Measurements from ENCODE around the gene SPHK2. TPM values are rescaled to one million over a fixed set of nuclear protein-coding genes. Genes with fewer than 3 reads are reported as not detected.

SPHK2 gene
- polyA plus RNA-seq, 3 donors: 15.9 to 24.6 (median 17.8) TPM

DNA sequence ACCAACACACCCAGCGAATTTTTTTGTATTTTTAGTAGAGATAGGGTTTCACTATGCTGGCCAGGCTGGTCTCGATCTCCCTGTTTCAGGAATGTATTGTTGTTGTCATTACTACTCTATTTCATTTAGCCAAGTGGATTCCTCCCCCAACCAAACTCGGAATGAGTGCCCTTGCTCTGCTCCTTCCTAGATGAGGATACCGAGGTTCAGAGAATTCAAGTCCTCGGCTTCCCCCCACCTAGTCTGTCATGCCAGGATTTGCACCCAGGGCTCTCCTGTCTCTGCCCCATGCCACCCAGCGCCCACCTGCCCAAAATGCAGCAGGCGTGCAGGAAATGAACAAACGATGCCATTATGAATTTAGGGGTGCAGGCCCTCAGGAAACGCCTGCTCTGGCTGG, 16.3 kb upstream of the SPHK2 start:
- DNase-seq (ENCODE audit: low read depth in 3 of 3, low spot score in 2 of 3): no peak

DNA sequence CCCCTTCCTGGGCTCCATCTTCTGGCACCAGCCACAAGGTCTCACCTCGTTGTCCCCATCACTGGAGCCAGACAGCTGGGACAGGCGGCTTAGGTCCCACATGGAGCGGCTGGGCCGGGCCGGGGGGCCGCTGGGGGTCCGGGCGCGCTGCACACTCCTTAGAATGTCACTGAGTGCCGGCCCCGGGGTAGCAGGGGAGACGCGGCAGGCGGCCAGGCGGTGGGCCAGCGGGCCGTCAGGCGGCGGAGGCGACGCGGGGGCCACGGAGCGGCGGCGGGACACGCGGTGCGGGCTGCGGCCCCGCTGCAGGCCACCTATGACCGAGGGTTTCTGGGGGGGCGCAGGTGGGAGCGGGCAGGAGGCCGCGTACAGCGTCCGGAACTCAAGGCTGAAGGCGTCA, 15.9 kb upstream of the SPHK2 start:
- DNase-seq (ENCODE audit: low read depth in 3 of 3, low spot score in 2 of 3): no peak

DNA sequence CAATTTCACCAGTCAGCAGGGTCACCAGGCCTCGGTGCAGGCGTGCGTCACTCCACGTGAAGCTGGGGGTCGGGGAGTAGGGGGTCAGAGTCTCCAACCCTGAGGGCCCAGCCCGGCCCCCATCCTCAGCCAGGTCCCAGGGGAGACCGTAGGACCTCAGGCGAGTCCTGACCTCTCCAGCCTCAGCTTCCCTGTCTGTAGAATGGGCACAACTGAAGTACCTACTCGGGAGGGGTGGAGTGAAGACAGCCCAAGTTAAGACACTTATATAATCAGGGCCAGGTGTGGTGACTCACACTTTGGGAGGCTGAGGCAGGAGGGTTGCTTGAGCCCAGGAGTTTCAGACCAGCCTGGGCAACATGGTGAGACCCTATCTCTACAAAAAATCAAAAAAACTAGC, 15.5 kb upstream of the SPHK2 start:
- no peak for DNase-seq (ENCODE audit: low read depth in 3 of 3, low spot score in 2 of 3)

DNA sequence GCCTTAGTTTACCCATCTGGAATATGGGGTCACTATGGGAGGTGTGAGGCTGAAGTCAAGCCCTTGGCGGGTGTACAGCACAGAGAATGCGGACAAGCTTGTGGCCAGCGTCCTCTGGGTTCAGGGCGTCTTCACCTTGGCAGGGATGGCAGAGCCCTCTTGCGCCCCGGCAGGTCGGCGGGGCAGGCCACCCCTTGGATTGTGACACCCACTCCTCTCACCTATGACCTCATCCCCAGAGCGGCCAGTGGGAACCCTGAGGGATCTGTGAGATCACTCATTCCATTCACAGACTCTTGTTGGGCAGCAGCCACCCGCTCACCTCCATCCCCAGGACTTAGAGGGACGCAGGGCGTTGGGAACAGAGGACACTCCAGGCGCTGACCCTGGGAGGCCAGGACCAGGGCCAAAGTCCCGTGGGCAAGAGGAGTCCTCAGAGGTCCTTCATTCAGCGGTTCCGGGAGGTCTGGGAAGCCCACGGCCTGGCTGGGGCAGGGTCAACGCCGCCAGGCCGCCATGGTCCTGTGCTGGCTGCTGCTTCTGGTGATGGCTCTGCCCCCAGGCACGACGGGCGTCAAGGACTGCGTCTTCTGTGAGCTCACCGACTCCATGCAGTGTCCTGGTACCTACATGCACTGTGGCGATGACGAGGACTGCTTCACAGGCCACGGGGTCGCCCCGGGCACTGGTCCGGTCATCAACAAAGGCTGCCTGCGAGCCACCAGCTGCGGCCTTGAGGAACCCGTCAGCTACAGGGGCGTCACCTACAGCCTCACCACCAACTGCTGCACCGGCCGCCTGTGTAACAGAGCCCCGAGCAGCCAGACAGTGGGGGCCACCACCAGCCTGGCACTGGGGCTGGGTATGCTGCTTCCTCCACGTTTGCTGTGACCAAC, 12.6 kb upstream of the SPHK2 start, which contains the start of gene SPACA4:
Gene SPACA4 (plus strand): TSS at position 280 of the 896 bp plus-strand sequence. CDS start 237 bp downstream, at position 517.
- no peak for DNase-seq (ENCODE audit: low read depth in 3 of 3, low spot score in 2 of 3)

DNA sequence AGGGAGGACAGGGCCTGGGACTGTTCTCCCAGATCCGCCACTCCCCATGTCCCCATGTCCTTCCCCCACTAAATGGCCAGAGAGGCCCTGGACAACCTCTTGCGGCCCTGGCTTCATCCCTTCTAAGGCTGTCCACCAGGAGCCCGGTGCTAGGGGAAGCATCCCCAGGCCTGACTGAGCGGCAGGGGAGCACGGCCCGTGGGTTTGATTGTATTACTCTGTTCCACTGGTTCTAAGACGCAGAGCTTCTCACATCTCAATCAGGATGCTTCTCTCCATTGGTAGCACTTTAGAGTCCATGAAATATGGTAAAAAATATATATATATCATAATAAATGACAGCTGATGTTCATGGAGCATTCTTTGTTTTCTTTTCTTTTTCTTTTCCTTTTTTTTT, 11.9 kb upstream of the SPHK2 start:
- DNase-seq (ENCODE audit: low read depth in 3 of 3, low spot score in 2 of 3): no peak

DNA sequence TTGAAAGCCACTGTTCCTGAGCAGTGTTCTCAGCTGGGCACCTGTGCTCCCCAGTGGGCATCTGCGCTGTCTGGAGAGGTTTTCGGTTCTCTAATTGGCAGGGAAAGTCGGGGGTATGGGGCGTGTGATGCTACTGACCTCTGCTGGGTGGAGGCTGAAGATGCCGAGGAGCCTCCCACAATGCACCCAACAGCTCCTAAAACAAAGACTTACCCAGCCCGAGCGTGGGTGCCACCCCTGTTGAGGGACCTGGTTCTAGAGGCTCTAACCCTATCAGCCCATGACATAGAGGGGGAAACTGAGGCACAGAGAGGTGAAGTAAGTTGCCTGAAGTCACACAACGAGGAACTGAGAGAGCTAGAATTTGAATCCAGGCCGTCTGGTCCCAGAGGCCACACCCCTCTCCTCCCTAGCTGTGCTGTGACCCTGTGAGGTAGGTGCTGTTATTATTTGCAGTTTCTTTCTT, 10.5 kb upstream of the SPHK2 start:
- no peak for DNase-seq (ENCODE audit: low read depth in 3 of 3, low spot score in 2 of 3)

DNA sequence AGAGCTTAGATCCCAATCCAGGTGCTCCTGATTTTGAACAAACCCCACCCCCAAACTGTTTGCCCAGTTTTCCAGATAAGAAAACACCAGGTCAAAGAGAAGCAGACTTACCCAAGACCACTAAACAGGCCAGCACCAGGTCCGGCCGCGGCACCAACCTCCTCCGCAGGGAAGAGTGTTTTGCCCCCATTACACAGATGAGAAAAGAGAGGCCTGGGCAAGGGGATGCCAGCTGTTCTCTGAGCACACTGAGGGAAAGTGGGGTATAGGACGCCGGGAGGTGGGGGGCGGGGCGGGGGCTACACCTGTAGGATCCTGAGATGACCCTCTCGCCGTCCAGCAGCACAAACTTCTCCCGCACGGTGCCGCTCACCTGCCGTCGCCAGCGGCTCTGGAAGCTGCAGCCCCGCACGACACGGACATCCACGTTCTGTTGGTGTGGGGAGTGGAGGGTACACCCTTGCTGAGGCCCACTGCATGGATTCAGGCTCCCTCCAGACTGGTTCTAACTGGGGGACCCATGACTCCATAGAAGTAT, 9.7 kb upstream of the SPHK2 start:
- no peak for DNase-seq (ENCODE audit: low read depth in 3 of 3, low spot score in 2 of 3)

DNA sequence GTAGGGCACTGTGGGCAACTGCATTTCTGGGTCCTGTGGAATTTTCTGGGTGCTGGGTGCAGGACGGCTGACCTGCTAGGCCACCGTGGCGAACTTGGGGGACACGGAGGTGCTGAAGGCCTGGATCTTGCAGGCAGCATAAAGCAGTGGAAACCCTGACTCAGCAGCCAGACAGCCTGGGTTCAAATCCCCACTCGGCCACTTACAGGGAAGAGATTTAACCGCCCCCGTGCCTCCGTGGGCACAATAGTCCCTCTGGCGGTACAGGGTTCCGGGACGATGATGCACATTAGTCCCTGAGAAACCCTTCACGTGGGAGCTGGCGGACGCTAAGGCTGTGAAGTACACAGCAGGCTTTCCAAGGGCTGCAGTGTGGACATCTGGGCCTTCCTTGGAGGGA, 7.4 kb upstream of the SPHK2 start:
- DNase-seq (ENCODE audit: low read depth in 3 of 3, low spot score in 2 of 3): no peak

DNA sequence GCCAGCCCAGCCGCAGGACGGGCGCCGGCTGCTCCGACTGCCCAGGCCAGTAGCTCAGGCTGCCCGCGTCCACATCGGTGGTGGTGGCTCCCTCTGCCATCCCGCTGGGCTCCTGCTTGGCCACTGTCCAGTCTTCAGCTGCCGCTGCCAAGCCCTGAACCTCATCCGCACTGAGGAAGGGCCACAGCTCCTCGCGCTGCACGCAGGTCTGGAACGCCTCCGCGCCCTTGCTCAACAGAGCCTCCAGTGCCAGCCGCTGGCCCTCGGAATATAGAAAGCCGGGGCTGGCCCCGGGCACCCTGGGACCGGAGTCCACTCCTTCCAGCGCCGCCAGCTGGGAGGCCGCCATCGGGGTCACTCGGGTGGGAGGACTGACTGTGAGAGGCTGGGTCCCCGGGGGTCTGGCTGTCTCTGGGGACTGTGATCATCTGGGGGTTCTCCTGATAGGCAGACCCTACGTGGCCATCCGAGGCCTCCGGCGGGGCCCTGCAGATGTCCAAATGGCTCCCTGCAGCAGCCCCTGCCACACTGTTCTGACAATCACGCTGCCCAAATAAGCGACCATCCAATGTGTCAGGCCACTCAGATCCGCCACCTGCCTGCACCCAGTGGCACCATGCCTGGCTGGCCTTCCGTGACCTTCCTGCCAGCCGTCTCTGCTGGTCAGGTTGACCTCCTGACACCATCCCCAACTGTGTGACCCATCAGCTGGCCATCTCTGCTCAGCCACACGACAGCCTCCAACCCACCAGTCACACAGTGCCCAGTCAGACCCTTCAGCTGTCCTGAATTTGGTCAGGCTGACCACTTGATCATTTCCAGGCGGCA, 6.1 kb upstream of the SPHK2 start:
- DNase-seq (ENCODE audit: low read depth in 3 of 3, low spot score in 2 of 3): no peak

DNA sequence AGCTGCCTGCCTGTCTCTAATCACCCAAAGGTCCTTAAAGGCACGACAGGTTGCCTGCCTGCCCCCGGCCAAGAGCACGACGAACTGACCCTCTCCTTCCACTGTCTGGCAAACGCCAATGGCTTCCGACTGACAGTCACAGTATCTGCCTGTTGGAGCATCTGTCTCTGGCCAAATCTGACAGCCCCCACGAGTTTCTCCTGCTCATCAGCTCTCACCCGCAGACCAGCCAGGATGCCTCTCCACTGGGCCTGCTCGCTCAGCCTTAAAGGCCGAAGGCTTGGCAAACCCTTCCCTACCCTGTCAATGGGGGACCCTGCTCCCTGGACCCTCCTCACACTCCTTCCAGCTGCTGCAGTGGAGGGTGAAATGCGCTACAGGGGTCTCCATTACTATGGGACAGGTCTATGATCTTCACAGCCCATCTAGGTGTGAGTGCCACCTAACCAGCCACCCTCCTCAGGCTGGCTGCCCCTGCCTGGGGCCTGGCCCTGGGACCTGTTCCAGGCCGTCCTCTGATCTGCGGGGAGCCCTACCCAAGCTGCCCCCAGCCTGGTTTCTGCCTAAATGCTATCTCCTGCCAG, 5.4 kb upstream of the SPHK2 start:
- DNase-seq (ENCODE audit: low read depth in 3 of 3, low spot score in 2 of 3): no peak

DNA sequence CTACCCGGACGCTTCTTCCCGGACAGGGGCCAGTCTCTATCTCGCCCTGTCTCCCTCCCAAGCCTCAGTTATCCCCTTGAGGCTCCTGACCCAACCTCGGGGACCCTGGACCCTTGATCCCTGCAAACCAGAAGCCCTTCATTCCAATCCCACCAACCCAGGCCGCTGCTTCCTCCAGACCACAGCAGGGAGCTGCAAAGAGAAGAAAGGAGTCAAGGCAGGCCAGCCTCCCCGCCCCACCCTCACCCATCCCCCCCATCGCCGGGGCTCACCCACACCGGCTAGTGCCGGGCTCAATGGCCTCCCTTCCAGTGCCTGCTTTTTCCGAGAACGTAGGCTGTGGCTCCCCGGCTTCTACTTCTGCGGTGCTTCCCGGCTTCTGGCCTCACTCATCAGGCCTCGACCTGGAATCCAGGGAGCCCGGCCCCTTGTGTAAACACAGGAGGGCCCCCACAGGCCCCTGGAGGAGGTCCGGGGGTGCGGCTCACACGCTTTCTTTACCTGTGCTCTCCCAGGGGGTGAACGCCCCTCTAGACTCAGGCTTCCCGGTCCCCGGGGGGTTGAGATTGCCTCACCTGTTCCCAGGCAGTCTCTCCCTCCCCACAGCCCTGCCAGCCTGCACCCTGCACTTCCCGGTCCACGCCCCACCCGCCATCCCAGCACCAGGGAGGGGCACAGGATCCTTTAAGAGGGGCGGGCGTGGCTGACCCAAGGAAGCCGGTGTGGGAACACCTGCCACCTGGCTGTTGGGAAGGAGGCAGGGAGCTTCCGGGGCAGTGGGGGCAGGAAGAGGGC, 4.7 kb upstream of the SPHK2 start, which contains the start of gene FAM83E:
Gene FAM83E (minus strand): TSS at position 641 of the 795 bp plus-strand sequence. CDS start 1,704 bp downstream, outside the sequence.
- no peak for DNase-seq (ENCODE audit: low read depth in 3 of 3, low spot score in 2 of 3)

DNA sequence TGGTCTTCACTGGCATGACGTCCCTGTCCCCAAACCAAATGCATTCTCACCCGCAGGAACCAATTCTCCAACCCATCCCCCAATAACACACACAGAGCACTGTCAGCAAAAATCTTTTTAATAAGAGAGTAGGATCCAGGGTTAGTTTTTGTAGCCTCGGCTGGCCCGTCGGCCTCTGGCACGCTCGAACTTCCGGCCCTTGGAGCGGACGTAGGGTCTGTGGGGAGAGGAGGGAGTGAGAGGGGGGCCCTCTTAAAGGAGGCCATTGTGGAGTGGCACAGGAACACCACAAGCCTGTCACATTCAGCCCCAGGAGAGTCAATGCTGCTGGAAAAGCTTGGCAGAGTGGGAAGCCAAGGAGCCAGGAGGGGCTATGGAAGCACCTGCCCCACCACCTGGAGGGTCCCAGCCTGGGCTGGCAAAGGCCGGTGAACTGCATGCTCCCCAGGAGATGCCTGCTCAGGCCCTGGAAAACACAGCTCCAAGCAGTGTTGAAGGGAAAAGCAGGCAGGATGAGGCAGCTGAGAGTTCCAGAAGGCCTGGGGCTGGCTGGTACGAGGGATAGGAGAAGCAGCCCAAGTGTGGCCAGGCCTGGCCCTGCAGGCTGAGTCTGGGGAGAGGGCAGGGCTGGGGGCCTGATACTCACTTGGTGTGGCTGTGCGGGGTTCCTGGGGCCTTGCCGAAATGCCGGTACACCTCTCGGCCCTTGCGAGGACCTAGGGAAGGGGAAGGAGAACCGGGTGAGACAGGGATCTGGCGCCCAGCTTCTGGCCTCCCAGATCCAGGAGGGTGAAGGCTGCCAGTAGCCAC, 3.9 kb upstream of the SPHK2 start:
- DNase-seq (ENCODE audit: low read depth in 3 of 3, low spot score in 2 of 3): no peak

DNA sequence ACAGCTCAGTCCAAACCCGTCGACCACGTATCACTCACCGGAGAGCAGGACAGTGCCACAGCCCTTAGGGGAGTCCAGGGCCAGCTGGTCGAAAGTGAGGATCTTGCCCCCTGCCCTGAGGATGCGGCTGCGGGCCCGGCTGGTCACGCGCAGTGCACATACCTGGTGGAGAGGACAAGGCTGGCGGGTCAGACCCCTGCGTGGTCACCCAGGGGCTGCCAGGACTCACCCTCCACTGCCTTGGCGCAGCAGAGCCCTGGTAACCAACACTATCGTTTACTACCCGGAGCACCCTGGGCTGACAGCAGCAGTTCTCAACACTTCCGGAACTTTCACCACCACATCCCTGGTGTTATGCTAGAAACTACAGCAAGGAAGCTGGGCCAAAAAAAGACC, 3.3 kb upstream of the SPHK2 start:
- DNase-seq (ENCODE audit: low read depth in 3 of 3, low spot score in 2 of 3): no peak

DNA sequence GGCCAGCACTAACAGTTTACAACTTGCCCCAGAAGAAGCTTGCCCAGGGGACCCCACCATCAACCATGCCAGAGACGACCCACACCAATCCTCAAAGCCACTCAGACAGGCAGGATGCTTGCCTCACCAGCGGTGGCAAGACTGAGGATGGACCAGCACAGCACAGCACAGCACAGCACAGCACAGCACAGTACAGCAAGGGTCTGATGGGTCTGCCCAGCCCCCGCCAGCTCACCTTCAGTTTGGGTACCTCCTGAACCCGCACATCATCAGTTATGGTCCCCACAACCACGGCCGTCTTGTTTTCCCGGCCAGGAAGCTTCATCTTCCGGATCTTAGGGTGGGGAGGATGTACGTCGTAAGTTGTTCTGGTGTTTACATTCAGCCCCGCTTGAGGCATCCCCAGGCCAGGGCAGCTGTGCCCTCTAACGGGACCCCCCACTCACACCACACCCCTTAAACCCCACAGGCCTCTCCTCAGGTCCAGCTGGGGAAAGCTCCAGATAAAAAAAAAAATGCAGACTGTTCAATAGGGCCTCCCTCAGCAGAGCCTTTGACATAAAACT, 2.7 kb upstream of the SPHK2 start:
- no peak for DNase-seq (ENCODE audit: low read depth in 3 of 3, low spot score in 2 of 3)

DNA sequence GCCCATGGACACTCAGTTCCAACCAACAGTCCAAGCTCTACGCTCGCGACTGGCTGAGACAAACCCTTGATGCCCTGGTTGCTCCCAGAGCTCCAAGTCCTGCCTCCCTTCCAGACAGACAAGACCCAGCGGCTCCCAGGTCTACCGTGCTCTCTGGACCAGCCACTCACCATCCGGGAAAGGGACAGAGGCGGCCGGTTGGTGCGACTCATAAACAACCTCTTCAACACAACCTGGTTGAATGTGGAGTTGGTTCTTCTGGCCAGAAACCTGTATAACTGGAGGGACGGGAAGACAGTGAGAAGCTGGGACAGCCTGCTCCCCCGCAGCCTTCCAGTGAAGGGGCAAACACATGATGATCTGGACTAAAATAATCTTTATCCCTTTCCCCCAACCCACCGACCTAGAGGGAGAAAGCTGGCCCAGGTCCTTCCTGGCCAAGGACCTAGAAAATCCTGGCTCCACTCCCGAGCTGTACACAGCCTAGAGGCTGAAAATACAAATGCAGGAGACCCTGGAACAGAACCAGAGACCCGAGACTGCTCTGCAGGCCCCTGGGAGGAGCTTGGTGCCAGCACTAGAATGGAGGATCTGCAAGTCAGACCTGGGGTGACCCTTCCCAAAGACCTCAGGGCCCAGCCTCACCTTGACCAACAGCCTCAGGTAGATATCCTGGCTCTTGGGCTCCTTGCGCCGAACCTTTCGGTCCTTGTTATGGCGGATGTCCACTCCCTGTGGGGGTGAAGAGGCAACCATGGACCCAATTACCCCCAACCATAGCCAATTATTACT, 2.0 kb upstream of the SPHK2 start:
- no peak for DNase-seq (ENCODE audit: low read depth in 3 of 3, low spot score in 2 of 3)

DNA sequence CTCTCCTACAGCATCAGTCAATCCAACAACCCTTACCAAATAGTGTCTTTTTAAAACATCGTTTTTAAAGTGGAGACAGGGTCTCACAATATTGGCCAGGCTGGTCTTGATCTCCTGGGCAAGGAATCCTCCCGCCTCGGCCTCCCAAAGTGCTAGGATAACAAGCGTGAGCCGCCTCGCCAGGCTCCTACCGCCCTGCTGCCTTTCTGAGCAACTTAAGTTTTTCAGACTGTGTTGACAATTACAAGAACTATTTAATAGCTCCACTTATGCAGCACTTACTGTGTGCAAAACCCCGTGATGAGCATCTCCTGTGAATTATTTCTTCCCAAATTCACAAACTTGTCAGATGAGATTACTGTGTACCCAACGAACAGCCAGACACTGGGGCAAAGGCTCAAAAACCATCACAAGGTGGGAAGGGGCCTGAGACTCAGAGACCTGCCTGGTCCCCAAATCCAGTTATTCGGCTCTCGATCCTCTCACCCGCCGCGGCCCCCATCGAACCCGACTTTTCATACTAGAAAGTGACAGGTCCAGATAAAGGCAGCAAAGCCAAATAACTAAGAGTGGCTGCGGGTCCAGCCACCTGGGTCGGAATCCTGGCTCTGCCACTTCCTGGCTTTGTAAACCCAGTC, 909 bp upstream of the SPHK2 start:
- no peak for DNase-seq (ENCODE audit: low read depth in 3 of 3, low spot score in 2 of 3)
